ENCODE results near the gene GPR37L1. TPM values are rescaled to one million over a fixed set of nuclear protein-coding genes. Genes with fewer than 3 reads are reported as not detected.

The GPR37L1 gene
- total and polyA plus RNA-seq, 2 of the 4 experiments (the other 2 are of a cell fraction): 0.02 TPM; not detected in 1

DNA sequence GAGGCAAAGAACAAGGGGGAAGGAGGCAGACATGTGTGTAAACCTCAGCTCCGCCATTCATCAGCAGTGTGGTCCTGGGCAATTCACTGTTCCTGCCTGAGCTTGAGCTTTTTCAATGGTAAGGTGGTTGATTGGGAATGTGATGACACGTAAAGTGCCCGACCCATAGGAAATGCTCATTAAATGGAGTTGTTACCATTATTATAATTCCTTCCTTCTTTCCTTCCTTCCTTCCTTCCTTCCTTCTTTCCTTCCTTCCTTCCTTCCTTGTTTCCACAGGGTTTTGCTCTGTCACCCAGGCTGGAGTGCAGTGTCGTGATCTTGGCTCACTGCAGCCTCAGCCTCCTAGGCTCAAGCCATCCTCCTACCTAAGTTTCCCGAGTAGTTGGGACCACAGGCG, 4.3 kb downstream of the GPR37L1 start:
- H4K8ac ChIP-seq (ENCODE audit: low read depth in 2 of 2, low read length in 2 of 2): no peak overlapping the region
- no peak overlapping the region for H2BK15ac ChIP-seq (ENCODE audit: low read depth, low read length)
- no peak overlapping the region for H3K27ac ChIP-seq (ENCODE audit: insufficient read depth, low read length)
- BruUV-seq (replicated peaks): no TSS peak
- DNase-seq (no peak), ATAC-seq (ENCODE audit: low read depth) (no peak)
- H3K79me1 ChIP-seq (ENCODE audit: low read depth in 1 of 2, low read length in 2 of 2): no peaks in the 10 kb centered on the region; a peak in 1 of 4 replicates
- H3K27me3 ChIP-seq (ENCODE audit: control insufficient read depth, insufficient read depth, low read length): peaks cover 24% of the 10 kb centered on the region
- no peak overlapping the region for H2BK5ac ChIP-seq (ENCODE audit: low read depth, low read length, poor library complexity, severe bottlenecking)
- H3K9me1 ChIP-seq (ENCODE audit: insufficient read depth, low read length): no peaks in the 10 kb centered on the region
- H2AK5ac ChIP-seq (ENCODE audit: low read depth, low read length): no peak overlapping the region
- H3K9me3 ChIP-seq (ENCODE audit: control insufficient read depth, insufficient read depth, low read length): no peaks in the 10 kb centered on the region
- no peak overlapping the region for H2BK120ac ChIP-seq (ENCODE audit: low read depth, low read length)
- CTCF ChIA-PET: no interaction called here
- H4K91ac ChIP-seq (ENCODE audit: insufficient read depth, low read depth, low read length): no peak overlapping the region
- no peak overlapping the region for H3K18ac ChIP-seq (ENCODE audit: low read depth, low read length)
- in situ Hi-C loops (cut with MboI; ENCODE audit: low sequenced_read_pairs): loop anchor here (10.0 to 25.0 kb wide), 2 partner anchors 232 to 590 kb away; partner anchors contain the start of gene NAV1
- no peak overlapping the region for H4K5ac ChIP-seq (ENCODE audit: low read depth, low read length)
- H3K56ac ChIP-seq (ENCODE audit: extremely low read depth, insufficient read depth, low read length): no peak overlapping the region
- peaks cover 2% of the 10 kb centered on the region; the same call in 1 of the 2 replicates for H3K36me3 ChIP-seq (ENCODE audit: control insufficient read depth, insufficient read depth, low read length)
- H2AFZ ChIP-seq (replicated peaks; ENCODE audit: low read length, poor library complexity): no peak overlapping the region
- H3K4me1 ChIP-seq (ENCODE audit: control insufficient read depth, insufficient read depth, low read length): 0 out of 2 replicates have a peak, but pooled peaks cover under 1% of the 10 kb centered on the region
- H3K4me3 ChIP-seq (ENCODE audit: insufficient read depth, low read depth, low read length): no peak overlapping the region
- no CpG with 5 or more reads among the region's 6 CpGs for WGBS, 2 experiments (ENCODE audit: extremely low coverage in 2 of 2, insufficient read length in 1 of 2)
- H2AK9ac ChIP-seq (replicated peaks; ENCODE audit: low read depth, low read length, poor library complexity): no peak overlapping the region
- no peak overlapping the region for H3K23ac ChIP-seq (ENCODE audit: low read depth, low read length)
- H4K20me1 ChIP-seq (ENCODE audit: insufficient read depth, low read length): no peaks in the 10 kb centered on the region
- intact Hi-C loops (cut with micrococcal nuclease): no loop called here
- dilution Hi-C loops (cut with HindIII; ENCODE audit: low sequenced_read_pairs, unreplicated experiment): no loop called here
- no peak for TF ChIP-seq MXI1 (IDR thresholded peaks at IDR 0.05; ENCODE audit: borderline replicate concordance, low read depth, low read length)
- TF ChIP-seq MAFK (IDR thresholded peaks at IDR 0.05; ENCODE audit: low read depth, low read length): no peak
- no peak for TF ChIP-seq RFX5 (IDR thresholded peaks at IDR 0.05; ENCODE audit: low read depth, low read length)
- no peak for TF ChIP-seq RAD21 (IDR thresholded peaks at IDR 0.05; ENCODE audit: low read length)
- TF ChIP-seq CHD1 (IDR thresholded peaks at IDR 0.05; ENCODE audit: low read depth, low read length): no peak
- no peak for TF ChIP-seq RCOR1 (IDR thresholded peaks at IDR 0.05; ENCODE audit: insufficient replicate concordance, low read length)
- no peak overlapping the region for H3K4me2 ChIP-seq (ENCODE audit: low read depth, low read length)
- POLR2A ChIA-PET (ENCODE audit: unreplicated experiment): no interaction called here
- H3K14ac ChIP-seq (replicated peaks; ENCODE audit: low read depth, low read length): no peak overlapping the region
- H3K9ac ChIP-seq (ENCODE audit: low read depth, low read length): no peak overlapping the region
- H3K4ac ChIP-seq (ENCODE audit: low read depth, low read length): no peak overlapping the region
- H2BK20ac ChIP-seq (ENCODE audit: low read depth, low read length): no peak overlapping the region

All from IMR-90 (cell line).